ENCODE measurements around the gene WDR44. TPM values are rescaled to one million over a fixed set of nuclear protein-coding genes. Genes with fewer than 3 reads are reported as not detected.

WDR44 gene
- total RNA-seq, 1 donor from 2014 or later: 14.6 TPM

- Mint-ChIP-seq H3K9me3 (ENCODE audit: unreplicated experiment) (no peaks in the 10 kb centered on the region), H3K36me3 (ENCODE audit: unreplicated experiment) (no peaks in the 10 kb centered on the region), H3K27ac (ENCODE audit: unreplicated experiment) (no peak overlapping the region), H3K4me3 (ENCODE audit: unreplicated experiment) (no peak overlapping the region), H3K27me3 (ENCODE audit: unreplicated experiment) (no peaks in the 10 kb centered on the region), H3K4me1 (ENCODE audit: low read depth, unreplicated experiment) (no peaks in the 10 kb centered on the region)
- DNase-seq: no peak
- no peak for TF ChIP-seq CTCF (IDR thresholded peaks at IDR 0.05; ENCODE audit: partially characterized antibody, unreplicated experiment)
Observed at GRCh38 chrX:118329175-118329574, 16.7 kb upstream of the WDR44 start.

GRCh38 chrX:118337687-118338086 is 8.2 kb upstream of the WDR44 start:
- no peaks in the 10 kb centered on the region for H3K4me1 Mint-ChIP-seq (ENCODE audit: low read depth, unreplicated experiment)
- H3K9me3 Mint-ChIP-seq (ENCODE audit: unreplicated experiment): no peaks in the 10 kb centered on the region
- H3K27ac Mint-ChIP-seq (ENCODE audit: unreplicated experiment): no peak overlapping the region
- TF ChIP-seq CTCF (IDR thresholded peaks at IDR 0.05; ENCODE audit: partially characterized antibody, unreplicated experiment): no peak
- H3K27me3 Mint-ChIP-seq (ENCODE audit: unreplicated experiment): no peaks in the 10 kb centered on the region
- no peak overlapping the region for H3K4me3 Mint-ChIP-seq (ENCODE audit: unreplicated experiment)
- DNase-seq: no peak
- no peaks in the 10 kb centered on the region for H3K36me3 Mint-ChIP-seq (ENCODE audit: unreplicated experiment)

- Mint-ChIP-seq H3K4me3 (ENCODE audit: unreplicated experiment) (no peak overlapping the region), H3K9me3 (ENCODE audit: unreplicated experiment) (no peaks in the 10 kb centered on the region), H3K27ac (ENCODE audit: unreplicated experiment) (no peak overlapping the region), H3K27me3 (ENCODE audit: unreplicated experiment) (no peaks in the 10 kb centered on the region), H3K4me1 (ENCODE audit: low read depth, unreplicated experiment) (no peaks in the 10 kb centered on the region), H3K36me3 (ENCODE audit: unreplicated experiment) (no peaks in the 10 kb centered on the region)
- no peak for DNase-seq
- TF ChIP-seq CTCF (IDR thresholded peaks at IDR 0.05; ENCODE audit: partially characterized antibody, unreplicated experiment): no peak
Observed at GRCh38 chrX:118338930-118339329, 7.0 kb upstream of the WDR44 start.

GRCh38 chrX:118345045-118345463 is 852 bp upstream of the WDR44 start:
- Mint-ChIP-seq H3K36me3 (ENCODE audit: unreplicated experiment) (no peaks in the 10 kb centered on the region), H3K4me3 (ENCODE audit: unreplicated experiment) (peak overlapping the region; percentile 94), H3K4me1 (ENCODE audit: low read depth, unreplicated experiment) (peaks cover 3% of the 10 kb centered on the region), H3K27me3 (ENCODE audit: unreplicated experiment) (no peaks in the 10 kb centered on the region), H3K27ac (ENCODE audit: unreplicated experiment) (peak overlapping the region; percentile 79), H3K9me3 (ENCODE audit: unreplicated experiment) (peaks cover 2% of the 10 kb centered on the region)
- no peak for TF ChIP-seq CTCF (IDR thresholded peaks at IDR 0.05; ENCODE audit: partially characterized antibody, unreplicated experiment)
- DNase-seq: no peak

- Mint-ChIP-seq H3K27ac (ENCODE audit: unreplicated experiment) (peak overlapping the region; percentile 89), H3K36me3 (ENCODE audit: unreplicated experiment) (no peaks in the 10 kb centered on the region), H3K27me3 (ENCODE audit: unreplicated experiment) (no peaks in the 10 kb centered on the region), H3K9me3 (ENCODE audit: unreplicated experiment) (peaks cover 2% of the 10 kb centered on the region), H3K4me3 (ENCODE audit: unreplicated experiment) (peak overlapping the region; percentile 94), H3K4me1 (ENCODE audit: low read depth, unreplicated experiment) (peaks cover 3% of the 10 kb centered on the region)
- peak; percentile 64 for DNase-seq
- no peak for TF ChIP-seq CTCF (IDR thresholded peaks at IDR 0.05; ENCODE audit: partially characterized antibody, unreplicated experiment)
Observed at GRCh38 chrX:118346258-118347094, 570 bp downstream of the WDR44 start.

Measured in glutamatergic neuron (in vitro differentiated cells).